ENCODE results near the gene PPIL6.

PPIL6 gene

DNA sequence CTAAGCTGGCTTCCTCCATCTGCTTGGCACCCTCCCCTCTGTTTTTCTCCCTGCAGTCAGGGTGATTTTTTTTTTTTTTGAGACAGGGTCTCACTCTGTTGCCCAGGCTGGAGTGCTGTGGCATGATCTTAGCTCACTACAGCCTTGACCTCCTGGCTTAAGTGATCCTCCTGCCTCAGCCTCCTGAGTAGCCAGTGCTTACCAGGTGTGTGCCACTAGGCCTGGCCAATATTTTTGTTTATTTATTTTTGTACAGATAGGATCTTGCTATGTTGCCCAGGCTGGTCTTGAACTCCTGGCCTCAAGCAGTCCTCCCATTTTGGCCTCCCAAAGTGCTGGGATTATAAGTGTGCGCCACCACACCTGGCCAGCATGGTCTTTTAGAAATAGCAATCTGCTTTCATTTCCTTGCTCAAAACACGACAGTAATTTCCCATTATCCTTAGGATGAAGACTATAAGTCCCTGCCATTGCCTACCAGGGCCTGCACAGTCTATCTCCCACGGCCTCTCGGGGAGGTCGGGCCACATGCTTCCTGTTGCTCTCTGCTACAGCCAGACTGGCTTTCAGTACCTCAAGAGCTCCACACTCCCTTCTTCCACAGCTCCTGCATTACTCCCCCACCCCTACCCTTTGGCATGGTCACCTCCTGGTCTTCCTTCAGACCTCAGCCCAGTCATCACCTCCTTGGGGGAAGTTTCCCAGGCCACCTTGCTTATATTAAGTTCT is 47.1 kb downstream of the PPIL6 start:
- TF ChIP-seq ZFP3 (CRISPR knock-in tag; IDR thresholded peaks at IDR 0.05) (no peak), ISL1 (CRISPR knock-in tag; IDR thresholded peaks at IDR 0.05) (no peak), ZNF8 (CRISPR knock-in tag; IDR thresholded peaks at IDR 0.05) (no peak), TOX (CRISPR knock-in tag; IDR thresholded peaks at IDR 0.05; ENCODE audit: borderline replicate concordance) (no peak), ZFP30 (CRISPR knock-in tag; IDR thresholded peaks at IDR 0.05) (no peak), ZC3H10 (CRISPR knock-in tag; IDR thresholded peaks at IDR 0.05) (no peak), ZNF70 (CRISPR knock-in tag; IDR thresholded peaks at IDR 0.05) (no peak), SNAI2 (CRISPR knock-in tag; IDR thresholded peaks at IDR 0.05) (no peak)
- TF ChIP-seq, protein P1, sequence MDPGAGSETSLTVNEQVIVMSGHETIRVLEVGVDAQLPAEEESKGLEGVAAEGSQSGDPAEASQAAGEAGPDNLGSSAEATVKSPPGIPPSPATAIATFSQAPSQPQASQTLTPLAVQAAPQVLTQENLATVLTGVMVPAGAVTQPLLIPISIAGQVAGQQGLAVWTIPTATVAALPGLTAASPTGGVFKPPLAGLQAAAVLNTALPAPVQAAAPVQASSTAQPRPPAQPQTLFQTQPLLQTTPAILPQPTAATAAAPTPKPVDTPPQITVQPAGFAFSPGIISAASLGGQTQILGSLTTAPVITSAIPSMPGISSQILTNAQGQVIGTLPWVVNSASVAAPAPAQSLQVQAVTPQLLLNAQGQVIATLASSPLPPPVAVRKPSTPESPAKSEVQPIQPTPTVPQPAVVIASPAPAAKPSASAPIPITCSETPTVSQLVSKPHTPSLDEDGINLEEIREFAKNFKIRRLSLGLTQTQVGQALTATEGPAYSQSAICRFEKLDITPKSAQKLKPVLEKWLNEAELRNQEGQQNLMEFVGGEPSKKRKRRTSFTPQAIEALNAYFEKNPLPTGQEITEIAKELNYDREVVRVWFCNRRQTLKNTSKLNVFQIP (CRISPR knock-in tag; IDR thresholded peaks at IDR 0.05; ENCODE audit: borderline replicate concordance, low read depth) = no peak
- ATAC-seq = no peak

DNA sequence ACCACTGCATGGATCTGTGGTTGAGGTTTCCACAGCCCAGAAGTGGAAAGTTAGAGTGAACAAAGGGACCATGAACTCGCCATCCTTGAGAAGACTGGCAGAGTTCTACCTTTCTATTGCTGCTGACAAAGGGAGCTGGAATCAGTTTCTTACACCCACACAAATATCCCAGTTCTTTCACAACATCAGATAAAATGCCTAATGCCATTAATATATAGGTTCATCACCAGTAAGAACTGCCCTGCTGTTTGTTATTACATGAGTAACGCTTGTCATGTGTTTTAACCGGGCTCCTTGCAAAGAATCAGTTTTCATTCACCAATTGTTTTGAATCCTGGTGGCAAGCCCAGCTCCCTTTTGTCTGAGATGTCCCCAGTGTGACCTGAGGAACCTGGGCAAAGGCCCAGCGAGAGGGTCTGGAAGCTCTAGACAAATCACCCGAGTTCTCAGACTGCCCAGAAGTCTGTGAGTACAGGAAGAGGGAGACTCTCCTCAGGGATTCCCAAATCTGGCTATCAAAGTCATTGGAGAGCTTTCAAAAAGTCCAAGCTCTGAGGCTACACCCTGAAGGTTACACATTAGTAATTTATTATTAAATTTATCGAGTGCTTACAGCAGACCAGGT is 50.7 kb downstream of the PPIL6 start:
- TF ChIP-seq, protein P2, sequence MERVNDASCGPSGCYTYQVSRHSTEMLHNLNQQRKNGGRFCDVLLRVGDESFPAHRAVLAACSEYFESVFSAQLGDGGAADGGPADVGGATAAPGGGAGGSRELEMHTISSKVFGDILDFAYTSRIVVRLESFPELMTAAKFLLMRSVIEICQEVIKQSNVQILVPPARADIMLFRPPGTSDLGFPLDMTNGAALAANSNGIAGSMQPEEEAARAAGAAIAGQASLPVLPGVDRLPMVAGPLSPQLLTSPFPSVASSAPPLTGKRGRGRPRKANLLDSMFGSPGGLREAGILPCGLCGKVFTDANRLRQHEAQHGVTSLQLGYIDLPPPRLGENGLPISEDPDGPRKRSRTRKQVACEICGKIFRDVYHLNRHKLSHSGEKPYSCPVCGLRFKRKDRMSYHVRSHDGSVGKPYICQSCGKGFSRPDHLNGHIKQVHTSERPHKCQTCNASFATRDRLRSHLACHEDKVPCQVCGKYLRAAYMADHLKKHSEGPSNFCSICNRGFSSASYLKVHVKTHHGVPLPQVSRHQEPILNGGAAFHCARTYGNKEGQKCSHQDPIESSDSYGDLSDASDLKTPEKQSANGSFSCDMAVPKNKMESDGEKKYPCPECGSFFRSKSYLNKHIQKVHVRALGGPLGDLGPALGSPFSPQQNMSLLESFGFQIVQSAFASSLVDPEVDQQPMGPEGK (CRISPR knock-in tag; IDR thresholded peaks at IDR 0.05; ENCODE audit: borderline replicate concordance) = no peak
- TF ChIP-seq ISL1 (CRISPR knock-in tag; IDR thresholded peaks at IDR 0.05) = peak; percentile 52; the same call in 1 of the 2 replicates
- ATAC-seq = peak; percentile 56

DNA sequence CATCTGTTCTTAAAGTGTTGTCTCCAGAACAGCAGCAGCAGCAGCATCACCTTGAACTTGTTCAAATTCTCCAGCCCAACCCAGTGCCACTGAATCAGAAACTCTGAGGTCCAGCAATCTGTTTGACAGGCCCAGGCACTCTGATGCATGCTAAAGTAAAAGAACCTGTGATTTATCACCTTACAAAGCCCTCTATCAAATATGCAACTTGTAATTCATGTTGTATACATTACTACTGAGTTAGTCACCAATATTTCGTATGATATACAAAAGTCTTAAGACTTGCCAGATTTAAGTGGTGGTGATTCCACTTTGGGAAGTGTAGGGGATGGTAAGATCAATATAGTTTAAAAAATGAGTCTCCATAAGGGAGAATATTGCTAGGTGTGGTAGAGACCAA is 52.2 kb downstream of the PPIL6 start:
- no peak for TF ChIP-seq ZNF70 (CRISPR knock-in tag; IDR thresholded peaks at IDR 0.05)
- TF ChIP-seq ZFP30 (CRISPR knock-in tag; IDR thresholded peaks at IDR 0.05) = no peak
- TF ChIP-seq ISL1 (CRISPR knock-in tag; IDR thresholded peaks at IDR 0.05) = no peak
- TF ChIP-seq, protein P3, sequence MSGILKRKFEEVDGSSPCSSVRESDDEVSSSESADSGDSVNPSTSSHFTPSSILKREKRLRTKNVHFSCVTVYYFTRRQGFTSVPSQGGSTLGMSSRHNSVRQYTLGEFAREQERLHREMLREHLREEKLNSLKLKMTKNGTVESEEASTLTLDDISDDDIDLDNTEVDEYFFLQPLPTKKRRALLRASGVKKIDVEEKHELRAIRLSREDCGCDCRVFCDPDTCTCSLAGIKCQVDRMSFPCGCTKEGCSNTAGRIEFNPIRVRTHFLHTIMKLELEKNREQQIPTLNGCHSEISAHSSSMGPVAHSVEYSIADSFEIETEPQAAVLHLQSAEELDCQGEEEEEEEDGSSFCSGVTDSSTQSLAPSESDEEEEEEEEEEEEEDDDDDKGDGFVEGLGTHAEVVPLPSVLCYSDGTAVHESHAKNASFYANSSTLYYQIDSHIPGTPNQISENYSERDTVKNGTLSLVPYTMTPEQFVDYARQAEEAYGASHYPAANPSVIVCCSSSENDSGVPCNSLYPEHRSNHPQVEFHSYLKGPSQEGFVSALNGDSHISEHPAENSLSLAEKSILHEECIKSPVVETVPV (CRISPR knock-in tag; IDR thresholded peaks at IDR 0.05) = no peak
- no peak for TF ChIP-seq RARB (CRISPR knock-in tag; IDR thresholded peaks at IDR 0.05)
- TF ChIP-seq CSDC2 (CRISPR knock-in tag; IDR thresholded peaks at IDR 0.05) = no peak
- ATAC-seq = no peak

DNA sequence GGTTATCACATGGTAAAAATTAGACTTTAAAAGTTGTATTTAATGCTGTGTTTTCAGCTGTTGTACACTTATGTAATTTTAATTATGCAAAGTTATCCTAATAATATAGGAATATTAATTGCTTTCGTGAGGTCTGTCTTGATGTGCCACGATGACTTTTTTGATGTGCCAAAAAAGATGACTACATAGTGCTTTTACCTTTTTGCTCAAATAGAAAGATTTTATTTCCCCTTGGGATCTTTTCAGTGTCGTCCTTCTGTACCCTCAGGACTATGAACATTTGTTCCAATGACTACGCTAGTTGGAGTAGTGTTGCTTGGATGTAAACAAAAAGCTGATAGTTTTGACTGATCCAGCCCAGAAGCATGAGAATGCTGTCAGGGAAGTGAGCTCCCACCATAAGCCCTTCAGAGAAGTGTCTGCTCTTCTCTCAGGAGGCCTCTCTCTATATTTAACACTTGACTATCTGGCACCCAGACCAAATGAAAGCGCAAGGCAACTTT is 56.9 kb downstream of the PPIL6 start:
- TF ChIP-seq, protein P4, sequence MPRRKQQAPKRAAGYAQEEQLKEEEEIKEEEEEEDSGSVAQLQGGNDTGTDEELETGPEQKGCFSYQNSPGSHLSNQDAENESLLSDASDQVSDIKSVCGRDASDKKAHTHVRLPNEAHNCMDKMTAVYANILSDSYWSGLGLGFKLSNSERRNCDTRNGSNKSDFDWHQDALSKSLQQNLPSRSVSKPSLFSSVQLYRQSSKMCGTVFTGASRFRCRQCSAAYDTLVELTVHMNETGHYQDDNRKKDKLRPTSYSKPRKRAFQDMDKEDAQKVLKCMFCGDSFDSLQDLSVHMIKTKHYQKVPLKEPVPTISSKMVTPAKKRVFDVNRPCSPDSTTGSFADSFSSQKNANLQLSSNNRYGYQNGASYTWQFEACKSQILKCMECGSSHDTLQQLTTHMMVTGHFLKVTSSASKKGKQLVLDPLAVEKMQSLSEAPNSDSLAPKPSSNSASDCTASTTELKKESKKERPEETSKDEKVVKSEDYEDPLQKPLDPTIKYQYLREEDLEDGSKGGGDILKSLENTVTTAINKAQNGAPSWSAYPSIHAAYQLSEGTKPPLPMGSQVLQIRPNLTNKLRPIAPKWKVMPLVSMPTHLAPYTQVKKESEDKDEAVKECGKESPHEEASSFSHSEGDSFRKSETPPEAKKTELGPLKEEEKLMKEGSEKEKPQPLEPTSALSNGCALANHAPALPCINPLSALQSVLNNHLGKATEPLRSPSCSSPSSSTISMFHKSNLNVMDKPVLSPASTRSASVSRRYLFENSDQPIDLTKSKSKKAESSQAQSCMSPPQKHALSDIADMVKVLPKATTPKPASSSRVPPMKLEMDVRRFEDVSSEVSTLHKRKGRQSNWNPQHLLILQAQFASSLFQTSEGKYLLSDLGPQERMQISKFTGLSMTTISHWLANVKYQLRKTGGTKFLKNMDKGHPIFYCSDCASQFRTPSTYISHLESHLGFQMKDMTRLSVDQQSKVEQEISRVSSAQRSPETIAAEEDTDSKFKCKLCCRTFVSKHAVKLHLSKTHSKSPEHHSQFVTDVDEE (CRISPR knock-in tag; IDR thresholded peaks at IDR 0.05) = no peak
- no peak for TF ChIP-seq SNAI2 (CRISPR knock-in tag; IDR thresholded peaks at IDR 0.05)
- TF ChIP-seq ZNF8 (CRISPR knock-in tag; IDR thresholded peaks at IDR 0.05) = no peak
- TF ChIP-seq ESRRG (CRISPR knock-in tag; IDR thresholded peaks at IDR 0.05) = no peak
- no peak for TF ChIP-seq ZNF70 (CRISPR knock-in tag; IDR thresholded peaks at IDR 0.05)
- TF ChIP-seq TOX (CRISPR knock-in tag; IDR thresholded peaks at IDR 0.05; ENCODE audit: borderline replicate concordance) = no peak
- TF ChIP-seq, protein P3 (CRISPR knock-in tag; IDR thresholded peaks at IDR 0.05) = no peak
- TF ChIP-seq, protein P5, sequence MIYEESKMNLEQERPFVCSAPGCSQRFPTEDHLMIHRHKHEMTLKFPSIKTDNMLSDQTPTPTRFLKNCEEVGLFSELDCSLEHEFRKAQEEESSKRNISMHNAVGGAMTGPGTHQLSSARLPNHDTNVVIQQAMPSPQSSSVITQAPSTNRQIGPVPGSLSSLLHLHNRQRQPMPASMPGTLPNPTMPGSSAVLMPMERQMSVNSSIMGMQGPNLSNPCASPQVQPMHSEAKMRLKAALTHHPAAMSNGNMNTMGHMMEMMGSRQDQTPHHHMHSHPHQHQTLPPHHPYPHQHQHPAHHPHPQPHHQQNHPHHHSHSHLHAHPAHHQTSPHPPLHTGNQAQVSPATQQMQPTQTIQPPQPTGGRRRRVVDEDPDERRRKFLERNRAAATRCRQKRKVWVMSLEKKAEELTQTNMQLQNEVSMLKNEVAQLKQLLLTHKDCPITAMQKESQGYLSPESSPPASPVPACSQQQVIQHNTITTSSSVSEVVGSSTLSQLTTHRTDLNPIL (CRISPR knock-in tag; IDR thresholded peaks at IDR 0.05; ENCODE audit: low read depth) = no peak
- no peak for TF ChIP-seq PPARA (CRISPR knock-in tag; IDR thresholded peaks at IDR 0.05; ENCODE audit: borderline replicate concordance)
- TF ChIP-seq, protein P2 (CRISPR knock-in tag; IDR thresholded peaks at IDR 0.05; ENCODE audit: borderline replicate concordance) = no peak
- no peak for TF ChIP-seq CSDC2 (CRISPR knock-in tag; IDR thresholded peaks at IDR 0.05)
- TF ChIP-seq RARB (CRISPR knock-in tag; IDR thresholded peaks at IDR 0.05) = no peak
- no peak for TF ChIP-seq ARNTL (CRISPR knock-in tag; IDR thresholded peaks at IDR 0.05; ENCODE audit: borderline replicate concordance, low read depth)
- no peak for ATAC-seq
